ENCODE data around the gene NRCAM.
"Not testable (repeated sequence)": the region's sequence is repeated elsewhere in the genome, so short reads cannot be mapped to it uniquely, and the experiment has no call there.

NRCAM gene

DNA sequence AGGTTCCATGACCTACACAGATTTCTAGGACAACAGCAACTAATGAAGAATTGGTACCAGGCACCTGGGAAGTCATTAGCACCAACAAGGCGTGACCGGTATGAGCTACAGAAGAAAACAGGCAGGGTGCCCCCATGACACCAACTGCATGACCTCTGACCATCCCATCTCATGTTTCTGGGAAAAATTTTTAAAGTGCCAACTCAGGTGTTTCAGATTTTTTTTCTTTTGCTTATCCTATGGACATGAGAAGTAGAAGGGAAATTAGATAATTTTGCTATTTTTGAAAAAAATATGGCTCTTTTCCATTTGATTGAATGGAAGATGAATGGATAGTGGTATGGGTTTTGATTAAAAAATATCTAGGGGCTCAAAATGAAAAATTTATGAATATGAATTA, 154.8 kb downstream of the NRCAM start:
- no peak for DNase-seq

DNA sequence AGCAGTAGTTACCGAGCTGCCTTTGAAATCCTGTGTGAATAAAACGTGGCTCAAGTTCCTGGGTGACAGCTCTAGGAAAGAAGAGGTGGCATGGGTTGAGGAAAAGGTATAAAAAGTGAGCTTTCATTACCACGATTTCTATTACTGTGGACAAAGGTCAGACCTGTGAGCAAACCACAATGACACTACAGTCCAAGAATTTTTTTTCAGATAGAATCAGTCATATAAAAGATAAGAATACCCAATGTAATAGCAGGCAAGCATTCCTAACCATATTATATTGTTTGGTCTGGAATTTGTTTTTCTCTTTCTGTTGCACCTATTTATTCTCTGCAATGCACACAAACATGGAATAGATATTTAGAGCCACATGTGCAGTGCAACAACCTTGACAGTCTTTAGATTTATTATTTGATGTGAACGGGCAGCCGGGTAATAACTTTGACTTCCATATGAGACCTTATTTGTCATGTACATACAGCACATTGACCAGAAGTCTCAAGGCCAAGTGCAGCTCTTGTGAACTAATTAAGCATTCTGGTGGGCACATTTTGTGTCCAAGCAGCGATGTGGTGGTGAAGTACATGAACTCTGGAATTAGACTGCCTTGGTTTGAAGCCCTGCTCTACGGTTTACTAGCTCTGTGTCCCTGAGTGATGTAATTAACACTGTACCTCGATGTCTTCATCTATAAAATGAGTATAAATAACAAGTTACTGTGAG, 156.8 kb downstream of the NRCAM start:
- no peak for DNase-seq

DNA sequence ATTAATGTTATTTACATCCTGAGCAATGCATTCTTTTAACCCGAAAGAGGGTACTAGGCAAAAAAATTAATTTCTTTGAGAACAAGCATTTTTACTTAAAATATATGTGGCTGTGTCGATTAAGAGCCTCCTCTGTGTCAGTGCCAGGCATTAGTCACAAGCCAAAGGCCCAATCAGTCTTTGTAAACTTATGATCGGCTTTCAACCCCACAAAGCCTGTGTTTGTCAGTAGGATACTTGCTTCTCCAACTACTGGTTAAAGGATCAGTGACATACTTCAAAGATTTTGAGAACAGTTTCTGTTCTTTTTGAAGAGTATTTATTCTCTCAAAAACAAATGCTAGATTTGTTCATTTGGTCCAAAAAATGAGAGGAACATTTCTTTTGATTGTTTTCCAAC, 159.3 kb downstream of the NRCAM start:
- DNase-seq = no peak

DNA sequence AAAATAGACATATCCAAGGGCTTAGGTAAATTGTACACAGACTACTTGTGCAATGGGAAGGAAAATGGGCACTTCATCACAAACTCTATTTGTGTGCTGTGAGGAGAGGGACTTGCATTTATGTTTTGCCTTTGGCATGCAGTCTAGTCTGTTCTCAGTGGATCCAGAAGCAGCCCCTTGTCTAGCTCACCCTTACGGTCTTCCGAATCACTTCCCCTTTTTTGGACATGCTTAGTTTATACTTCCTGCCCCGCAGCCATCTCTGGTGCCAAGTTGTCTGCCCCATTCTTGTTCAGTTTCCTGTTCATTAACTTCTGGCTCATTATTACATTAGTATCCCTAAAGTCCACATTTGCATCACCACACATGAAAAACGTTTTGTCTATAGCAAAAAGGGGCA, 161.6 kb downstream of the NRCAM start:
- DNase-seq = no peak

DNA sequence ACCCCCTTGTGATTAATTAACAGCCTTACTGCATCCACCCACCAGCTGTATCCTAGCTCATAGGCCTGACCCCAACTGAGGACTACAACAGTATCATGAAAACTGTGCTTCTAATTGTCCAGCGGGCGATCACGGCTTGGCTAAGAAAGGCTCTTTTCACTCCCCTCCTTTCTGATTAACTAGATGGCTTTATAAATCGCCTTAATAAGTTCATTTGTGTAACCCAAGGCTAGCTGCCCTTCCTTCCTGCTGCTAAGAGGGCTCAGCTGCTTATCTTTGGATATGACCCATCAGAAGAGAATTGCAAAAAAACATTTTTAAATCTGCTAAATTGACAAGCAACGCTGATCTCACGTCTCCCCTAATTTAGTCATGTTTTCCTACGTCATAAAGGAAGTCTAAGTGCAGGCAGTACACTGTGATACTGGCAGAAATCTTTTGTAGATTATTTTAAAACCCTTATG, 163.1 kb downstream of the NRCAM start:
- DNase-seq = no peak

DNA sequence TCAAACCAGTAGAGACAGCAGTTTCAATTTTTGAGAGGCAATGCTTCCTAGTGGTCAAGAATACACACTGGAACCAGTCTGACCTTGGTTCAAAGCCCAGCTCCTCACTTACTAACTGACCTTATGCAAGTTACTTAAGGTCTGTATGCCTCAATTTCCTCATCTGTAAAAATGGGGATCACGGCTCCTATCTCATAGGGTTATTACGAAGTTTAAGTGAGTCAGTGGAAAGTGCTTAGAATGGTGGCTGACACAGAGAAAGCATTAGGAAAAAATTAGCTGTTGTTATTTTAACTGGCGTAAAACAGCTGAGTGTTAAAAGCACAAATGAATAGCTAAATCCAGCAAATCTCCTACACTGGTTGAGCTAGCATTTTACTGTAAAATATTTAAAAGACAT, 163.7 kb downstream of the NRCAM start:
- DNase-seq = no peak

DNA sequence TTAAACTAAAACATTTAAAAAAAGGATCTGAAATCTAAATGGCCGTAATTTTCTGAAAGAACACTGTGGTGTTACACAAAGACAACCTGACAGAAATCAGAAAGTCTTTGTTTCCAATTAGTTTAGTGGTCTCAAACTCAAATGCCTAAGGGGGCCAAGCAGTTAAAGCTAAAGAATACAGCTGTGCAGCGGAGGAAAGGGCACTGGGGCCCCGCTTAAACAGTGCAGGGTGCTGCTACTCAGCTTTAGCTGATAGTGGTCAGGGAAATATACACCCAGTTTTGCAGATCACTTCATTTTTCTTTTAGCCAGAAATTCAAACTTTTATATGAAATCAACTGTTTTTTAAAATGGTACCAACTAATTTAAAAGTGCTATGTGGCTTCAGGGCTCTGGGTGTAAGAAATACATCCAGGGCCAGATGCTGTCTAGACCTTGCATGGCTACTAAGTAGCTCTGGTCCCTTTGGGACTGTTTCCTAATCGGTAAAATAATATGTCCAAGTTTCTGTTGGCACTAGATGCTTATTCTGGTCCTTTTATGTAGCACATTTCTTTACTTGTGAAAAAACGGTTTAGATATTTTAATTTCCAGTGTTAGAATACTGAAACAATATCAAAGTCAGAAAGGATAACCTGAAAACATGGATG, 164.3 kb downstream of the NRCAM start:
- DNase-seq = no peak

DNA sequence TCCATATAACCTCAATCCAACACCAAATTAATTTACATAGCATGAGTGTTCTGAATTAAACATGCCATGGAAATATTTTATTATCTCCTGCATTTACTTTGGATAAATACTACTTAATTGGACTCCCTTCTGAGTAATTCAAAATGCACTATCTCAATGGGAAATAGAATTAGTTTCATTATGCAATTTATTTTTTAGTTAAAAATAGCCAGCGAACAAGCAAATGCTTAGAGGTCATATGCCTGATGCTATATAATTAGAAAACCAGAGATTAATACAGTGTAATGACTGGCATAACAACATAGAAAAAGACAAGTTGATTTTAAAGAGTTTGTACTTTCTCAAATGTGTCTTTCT, 165.1 kb downstream of the NRCAM start:
- no peak for DNase-seq

DNA sequence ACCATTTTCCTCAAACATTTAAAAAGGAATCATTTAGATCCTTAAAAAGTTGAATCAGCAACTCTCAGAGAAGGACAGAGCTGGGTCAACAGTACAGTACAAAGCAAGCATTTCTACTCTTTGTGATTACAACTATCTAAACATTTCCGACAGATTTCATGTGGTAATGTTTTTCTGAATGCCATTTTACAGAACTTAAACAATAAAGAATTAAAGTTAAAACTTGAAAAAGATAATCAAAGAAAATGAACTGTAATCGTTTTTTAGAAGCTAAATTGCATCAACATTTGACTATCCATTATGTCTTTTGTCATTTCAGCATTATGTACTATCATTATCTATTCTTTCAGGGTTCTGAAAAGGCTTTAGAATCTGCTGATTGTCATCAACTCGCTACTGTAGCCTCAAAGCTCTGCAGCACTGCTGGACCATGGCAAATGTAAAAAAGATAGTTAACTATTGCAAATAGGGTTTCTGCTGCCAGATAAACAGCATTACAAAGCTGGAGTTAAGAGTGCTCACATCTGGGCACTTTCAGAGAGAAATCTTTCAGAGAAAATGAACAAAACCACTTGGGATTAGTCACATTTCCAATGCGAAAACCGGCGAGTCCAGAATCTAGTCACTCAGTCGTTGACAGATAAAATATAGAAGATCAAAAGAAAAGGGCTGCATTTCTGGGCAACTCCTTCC, 165.6 kb downstream of the NRCAM start:
- no peak for DNase-seq

DNA sequence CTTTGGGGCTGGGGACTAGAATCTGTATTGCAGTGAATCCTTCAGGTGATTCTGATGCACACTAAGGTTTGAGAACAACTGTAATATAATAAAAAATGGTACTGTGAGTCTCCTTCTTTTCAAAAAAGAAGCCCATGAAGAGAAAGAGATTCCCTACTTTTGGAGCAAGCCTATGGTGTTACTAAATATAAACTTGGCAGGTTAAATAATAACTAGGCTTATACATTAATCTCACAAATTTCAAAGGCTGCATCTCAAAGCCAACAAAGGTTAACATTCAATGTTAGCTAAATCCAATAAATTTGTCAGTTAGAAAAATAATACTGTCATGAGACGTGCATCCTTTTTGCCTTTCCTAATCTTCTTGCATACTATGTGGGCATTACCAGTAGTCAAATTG, 166.4 kb downstream of the NRCAM start:
- no peak for DNase-seq

DNA sequence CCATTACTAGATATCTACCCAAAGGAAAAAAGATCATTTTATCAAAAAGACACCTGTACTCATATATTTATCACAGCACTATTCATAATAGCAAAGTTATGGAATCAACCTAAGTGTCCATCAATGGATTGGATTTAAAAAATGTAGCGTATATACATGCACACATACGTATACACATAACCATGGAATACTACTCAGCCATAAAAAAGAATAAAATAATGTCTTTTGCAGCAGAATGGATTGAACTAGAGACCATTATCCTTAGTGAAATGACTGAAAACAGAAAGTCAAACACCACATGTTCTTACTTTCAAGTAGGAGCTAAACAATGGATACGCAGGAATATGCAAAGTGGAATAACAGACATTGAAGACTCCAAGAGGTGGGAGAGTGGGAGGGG, 168.4 kb downstream of the NRCAM start:
- no peak for DNase-seq

DNA sequence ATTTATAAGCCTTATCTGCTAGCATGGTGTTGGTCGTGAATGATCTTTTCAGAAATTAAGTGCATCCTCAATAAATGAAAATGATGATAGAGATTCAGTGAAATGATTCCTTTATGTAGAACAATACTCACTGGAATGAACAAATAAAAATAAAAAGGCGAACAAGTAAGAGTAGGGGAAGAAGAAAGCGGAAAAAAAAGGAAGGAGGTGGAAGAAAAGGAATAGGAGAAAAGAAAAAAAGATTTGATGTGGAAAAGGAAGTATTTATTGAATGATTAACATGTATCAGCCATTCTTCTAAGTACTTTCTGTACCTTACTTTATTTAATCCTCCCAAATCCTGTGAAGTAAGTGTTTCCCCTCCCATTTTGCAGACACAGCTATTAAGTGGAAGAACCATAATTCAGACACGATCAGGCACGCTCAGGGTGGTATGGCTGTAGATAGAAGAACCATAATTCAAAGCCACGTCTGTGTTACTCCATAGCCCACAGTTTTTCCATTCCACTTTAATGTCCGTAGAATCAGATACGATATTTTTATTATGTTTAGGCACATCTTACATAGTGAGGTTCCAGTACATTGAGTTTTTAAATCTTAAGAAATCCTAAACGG, 169.8 kb downstream of the NRCAM start:
- no peak for DNase-seq

DNA sequence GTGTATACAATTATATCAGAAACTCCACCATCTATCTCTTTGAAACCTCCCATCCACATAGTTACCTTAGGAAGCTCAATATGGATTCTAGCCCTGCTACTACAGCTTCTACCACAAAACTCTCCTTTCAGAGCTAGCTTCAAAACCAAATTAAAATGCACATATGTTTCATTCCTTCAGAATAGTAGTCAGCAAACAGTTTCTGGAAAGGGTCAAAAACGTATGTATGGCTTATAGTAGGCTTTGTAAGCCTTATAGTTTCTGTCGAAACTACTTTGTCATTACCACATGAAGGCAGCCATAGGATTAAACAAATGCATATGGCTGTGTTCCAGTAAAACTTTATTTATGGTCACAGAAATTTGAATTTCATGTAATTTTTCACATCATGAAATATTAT, 170.5 kb downstream of the NRCAM start:
- no peak for DNase-seq

DNA sequence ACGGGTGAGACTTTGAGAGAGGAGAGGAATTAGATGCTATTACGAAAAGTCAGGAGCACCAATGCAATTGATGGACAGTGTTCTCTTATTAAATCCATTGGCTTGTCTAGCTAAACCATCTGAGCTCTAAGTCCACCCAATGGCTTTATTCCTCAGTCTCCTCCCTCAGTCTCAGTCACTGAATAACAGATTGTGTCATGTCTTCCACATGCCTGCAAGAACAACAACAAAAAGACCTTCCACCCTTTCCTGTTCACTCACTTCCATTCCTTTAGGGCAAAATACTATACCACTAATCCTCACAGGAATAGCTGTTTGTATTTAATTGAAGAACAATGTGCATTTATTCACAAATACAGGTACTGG, 171.2 kb downstream of the NRCAM start:
- DNase-seq = no peak

DNA sequence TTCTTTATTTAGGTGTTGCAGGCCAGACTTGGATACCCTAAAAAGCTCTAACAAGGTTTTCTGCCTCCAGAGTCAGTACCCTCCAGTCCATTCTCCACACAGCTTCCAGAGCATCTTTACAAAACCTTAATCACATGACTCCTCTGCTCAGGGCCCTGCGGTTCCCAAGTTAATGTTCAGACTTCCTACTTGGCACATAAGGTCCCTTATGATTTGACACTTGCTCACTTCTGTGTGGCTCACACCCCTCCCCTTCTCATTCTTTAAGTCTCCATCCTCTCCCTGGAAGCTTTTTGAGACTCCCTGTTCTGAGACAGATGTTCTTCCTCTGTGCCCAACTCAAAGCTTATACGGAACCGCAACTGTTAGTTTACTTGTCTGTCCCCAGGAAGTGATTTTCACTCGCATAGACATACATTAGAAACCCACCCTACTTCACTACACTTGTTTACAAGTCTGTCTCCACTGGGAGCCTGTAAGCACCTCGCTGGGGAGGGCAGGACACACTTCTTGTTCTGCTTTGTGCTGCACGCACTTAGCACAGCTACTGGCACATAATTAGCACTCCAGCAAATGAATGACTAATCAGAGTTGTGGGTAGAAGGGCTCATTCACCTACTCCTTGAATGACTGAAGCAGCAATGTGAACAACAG, 171.8 kb downstream of the NRCAM start:
- DNase-seq = no peak

DNA sequence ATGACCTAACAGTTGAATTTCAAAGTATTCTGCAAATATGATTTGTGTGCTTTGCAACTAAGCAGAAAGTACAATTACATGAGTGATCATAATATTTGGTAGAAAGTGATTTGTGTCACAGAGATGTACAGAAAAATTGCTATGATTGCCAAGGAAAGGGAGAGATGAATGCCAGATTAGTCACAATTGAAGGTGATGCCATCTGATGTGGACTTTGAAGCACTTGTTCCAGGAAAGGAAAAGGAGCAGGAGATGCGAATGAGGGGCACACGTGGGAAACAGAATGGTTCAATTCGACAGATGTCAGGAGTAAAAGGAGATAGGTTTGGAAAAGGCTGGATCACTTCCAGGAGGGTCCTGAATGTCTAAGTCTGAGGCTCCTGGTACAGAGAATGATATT, 173.0 kb downstream of the NRCAM start:
- DNase-seq = no peak

DNA sequence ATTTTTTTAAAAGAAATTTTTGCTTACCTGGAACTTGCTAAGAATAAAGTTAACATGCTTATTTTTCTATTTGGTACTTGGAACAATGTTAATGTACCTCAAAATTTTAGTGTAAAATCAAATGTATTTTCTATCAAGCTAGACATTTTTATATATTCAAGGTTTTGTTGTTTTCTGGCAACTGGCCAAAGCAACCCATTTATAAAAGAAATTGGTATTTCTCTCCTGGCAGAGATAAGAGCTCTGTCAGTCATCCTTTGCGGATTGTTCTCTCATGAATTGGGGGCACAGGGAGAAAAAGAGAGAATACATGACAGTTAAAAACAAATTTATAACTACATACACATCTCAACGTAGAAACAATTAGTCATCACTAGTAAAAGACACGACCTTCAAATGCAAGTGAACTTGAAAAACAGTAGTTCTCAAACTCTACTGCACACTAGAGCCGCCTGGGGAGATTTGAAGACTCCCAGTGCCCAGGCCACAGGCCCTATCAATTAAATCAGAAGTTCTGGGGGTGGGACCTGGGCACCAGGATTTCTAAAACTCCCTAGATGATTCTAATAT, 173.7 kb downstream of the NRCAM start:
- no peak for DNase-seq

DNA sequence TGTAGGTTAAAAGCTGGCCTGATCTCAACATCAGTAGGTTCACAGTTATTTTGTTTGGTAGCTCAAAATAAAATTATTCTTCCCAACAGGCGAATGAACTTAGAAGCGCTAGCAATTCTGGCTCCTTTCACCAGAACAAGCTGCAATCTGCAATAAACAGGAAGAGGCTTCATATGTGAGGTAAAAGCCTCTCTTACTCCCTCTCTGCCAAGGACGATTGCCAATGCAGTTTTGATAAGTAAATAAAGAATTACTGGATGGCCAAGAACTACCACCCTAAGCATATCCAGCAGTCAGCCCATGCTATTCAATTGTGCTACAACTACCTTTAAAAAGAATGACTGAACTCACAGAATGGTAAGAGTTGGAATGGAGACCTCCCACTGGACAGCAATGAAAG, 176.1 kb downstream of the NRCAM start:
- DNase-seq = no peak

DNA sequence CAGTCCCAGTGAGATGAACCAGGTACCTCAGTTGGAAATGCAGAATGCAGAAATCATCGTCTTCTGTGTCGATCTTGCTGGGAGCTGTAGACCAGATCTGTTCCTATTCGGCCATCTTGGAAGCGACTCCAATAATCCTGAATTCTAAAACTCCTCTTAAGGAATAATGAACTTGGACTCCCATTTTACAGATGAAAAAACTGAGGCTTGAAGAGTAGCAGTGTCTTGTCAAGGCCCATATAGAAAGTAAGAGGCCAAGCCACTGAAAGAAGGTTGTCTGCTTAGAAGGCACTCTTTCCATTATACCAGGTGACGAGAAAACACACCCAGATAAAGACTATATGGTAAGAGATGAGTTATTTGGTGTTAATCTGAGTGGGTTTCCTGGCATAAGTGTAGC, 177.5 kb downstream of the NRCAM start:
- DNase-seq = no peak

DNA sequence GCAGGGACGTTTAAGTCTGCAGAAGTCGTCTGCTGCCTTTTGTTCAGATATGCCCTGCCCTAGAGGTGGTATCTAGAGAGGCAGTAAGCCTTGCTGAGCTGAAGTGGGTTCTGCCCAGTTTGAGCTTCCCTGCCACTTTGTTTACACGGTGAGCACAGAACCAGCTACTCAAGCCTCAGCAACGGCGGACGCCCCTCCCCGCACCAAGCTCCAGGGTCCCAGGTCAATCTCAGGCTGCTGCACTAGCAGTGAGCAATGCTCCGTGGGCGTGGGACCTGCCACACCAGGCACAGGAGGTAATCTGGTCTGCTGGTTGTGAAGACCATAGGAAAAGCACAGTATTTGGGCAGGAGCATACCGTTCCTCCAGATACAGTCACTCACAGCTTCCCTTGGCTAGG, 178.0 kb downstream of the NRCAM start:
- DNase-seq = no peak

DNA sequence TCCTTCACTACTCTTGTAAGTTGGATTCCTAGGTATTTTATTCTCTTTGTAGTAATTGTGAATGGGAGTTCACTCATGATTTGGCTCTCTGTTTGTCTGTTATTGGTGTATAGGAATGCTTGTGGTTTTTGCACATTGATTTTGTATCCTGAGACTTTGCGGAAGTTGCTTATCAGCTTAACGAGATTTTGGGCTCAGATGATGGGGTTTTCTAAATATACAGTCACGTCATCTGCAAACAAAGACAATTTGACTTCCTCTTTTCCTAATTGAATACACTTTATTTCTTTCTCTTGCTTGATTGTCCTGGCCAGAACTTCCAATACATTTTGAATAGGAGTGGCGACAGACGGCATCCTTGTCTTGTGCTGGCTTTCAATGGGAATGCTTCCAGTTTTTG, 181.8 kb downstream of the NRCAM start:
- DNase-seq = not testable (repeated sequence)

DNA sequence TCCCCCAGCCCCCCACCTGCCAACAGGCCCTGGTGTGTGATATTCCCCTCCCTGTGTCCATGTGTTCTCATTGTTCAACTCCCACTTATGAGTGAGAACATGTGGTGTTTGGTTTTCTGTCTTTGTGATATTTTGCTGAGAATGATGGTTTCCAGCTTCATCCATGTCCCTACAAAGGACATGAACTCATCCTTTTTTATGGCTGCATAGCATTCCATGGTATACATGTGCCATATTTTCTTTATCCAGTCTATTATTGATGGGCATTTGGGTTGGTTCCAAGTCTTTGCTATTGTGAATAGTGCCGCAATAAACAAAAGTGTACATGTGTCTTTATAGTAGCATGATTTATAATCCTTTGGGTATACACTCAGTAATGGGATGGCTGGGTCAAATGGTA, 183.3 kb downstream of the NRCAM start:
- not testable (repeated sequence) for DNase-seq

DNA sequence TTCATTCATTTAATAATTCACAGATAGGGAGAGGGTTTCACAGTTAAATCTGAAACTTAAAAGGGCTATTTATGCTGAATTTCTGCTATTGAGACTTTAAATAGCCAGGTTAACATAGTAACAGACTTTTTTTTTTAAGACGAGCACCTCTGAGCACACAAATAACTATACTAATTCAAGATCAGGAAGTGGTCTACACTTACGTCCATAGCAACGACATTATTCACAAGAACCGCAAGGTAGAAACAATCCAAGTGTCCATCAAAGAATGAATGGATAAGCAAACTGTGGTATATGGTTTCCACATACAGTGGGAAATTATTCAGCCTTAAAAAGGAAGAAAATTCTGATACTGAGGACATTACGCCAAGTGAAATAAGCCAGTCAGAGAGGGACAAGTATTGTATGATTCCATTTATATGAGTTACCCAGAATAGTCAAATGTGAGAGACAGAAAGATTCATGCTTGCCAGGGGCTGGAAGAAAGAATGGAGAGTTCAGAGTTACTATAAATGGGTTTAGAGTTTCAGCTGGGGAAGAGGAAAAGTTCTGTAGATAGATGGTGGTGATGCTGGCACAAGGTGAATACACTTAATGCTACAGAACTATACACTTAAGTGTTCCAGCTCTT, 185.7 kb downstream of the NRCAM start:
- no peak for DNase-seq
